H54 (cell line): ENCODE data around the gene POLR2H.
A peak's percentile ranks its signal among the peaks of the same experiment; 100 is the strongest.
"Not testable (repeated sequence)": the region's sequence is repeated elsewhere in the genome, so short reads cannot be mapped to it uniquely, and the experiment has no call there.

Source experiments
- DNase-seq: peaks from one replicate; pipeline ENCODE4 v3.0.0; 2011; ENCODE audit warnings: low spot score, mixed read lengths; ENCODE audit not compliant: insufficient read length
- FAIRE-seq: peaks from 3 replicates; lab custom pipeline; 2011; peaks lifted over from hg19 to GRCh38; lab: Jason Lieb, UNC
- POLR2A ChIP-seq: IDR thresholded peaks from 2 replicates; pipeline ENCODE4 v1.6.1; 2011; ENCODE audit warnings: low read depth, mild to moderate bottlenecking, low read length

Gene POLR2H

DNA sequence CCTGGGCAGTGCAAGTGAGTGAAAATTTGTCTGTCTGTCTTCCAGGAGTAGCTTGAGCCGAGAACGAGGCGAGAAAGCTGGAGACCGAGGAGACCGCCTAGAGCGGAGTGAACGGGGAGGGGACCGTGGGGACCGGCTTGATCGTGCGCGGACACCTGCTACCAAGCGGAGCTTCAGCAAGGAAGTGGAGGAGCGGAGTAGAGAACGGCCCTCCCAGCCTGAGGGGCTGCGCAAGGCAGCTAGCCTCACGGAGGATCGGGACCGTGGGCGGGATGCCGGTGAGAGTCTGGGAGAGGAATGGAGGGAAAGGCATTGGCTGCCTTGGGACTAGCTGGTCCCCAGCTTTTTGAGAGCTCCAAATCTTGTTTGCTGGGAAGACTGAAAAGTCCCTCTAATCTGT lies 34.3 kb upstream of the POLR2H start:
- no peak for FAIRE-seq

GRCh38 chr3:184328516-184328915 lies 33.0 kb upstream of the POLR2H start:
- TF ChIP-seq POLR2A, result no peak
- DNase-seq, result no peak
- no peak for FAIRE-seq

More for the DNA sequence above, 34.3 kb upstream of the POLR2H start:
- no peak for TF ChIP-seq POLR2A
- no peak for DNase-seq

DNA sequence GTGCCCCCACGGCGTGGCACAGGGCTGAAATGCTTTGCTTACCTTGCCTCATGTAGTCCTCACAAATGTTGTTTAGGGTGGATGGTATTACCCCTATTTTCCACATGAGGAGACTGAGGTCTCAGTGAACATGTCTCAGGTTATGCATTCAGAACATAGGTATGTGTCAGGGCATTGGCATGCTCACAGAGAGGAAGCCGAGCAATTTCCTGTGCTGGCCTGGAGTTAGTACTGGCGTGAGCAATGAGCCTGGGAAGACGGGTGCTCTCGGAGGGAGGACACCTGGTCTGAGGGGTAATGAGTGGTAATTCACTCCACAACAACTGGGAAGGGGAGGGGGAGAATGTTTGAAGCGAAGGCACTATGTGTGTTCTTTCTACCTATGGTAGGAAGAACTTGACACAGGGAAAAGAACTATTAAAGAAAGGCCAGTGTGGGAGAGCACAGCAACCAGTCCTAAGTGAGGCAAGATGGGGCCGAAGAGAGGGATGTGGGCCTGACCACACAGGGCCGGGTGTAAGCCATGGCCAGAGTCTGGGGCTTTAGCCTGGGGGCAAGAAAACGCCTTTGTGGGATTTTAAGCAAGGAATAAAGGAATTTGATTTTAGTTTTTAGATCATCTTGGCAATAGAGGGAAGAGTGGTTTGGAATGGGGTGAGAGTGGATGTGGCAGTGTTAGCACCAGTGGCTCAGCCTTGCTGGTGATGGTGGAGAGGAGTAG lies 29.0 kb upstream of the POLR2H start:
- FAIRE-seq (peak; percentile 88), DNase-seq (peak; percentile 88)
- no peak for TF ChIP-seq POLR2A

- TF ChIP-seq POLR2A, result no peak
- no peak for DNase-seq
- FAIRE-seq, result no peak
These were observed 28.3 kb upstream of the POLR2H start for GRCh38 chr3:184333190-184333589.

GRCh38 chr3:184333700-184334099 lies 27.8 kb upstream of the POLR2H start:
- FAIRE-seq (no peak), DNase-seq (no peak)
- TF ChIP-seq POLR2A, result no peak

DNA sequence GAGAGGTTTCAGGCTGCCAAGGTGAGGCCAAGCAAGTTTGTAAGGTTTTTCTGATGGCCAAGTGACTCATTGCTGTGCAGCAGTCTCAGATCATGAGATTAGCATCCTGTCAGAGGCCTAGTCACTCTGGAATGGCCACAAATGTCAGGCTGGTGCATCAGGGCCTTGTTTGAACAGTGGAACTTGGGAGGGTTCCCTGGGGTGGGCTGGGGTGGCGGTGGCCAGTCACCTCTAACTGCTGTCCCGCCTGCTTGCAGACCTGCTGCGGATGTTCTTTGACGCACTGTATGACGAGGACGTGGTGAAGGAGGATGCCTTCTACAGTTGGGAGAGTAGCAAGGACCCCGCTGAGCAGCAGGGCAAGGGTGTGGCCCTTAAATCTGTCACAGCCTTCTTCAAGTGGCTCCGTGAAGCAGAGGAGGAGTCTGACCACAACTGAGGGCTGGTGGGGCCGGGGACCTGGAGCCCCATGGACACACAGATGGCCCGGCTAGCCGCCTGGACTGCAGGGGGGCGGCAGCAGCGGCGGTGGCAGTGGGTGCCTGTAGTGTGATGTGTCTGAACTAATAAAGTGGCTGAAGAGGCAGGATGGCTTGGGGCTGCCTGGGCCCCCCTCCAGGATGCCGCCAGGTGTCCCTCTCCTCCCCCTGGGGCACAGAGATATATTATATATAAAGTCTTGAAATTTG lies 26.9 kb upstream of the POLR2H start:
- peak; percentile 84 for DNase-seq
- no peak for TF ChIP-seq POLR2A
- FAIRE-seq, result peak; percentile 62

DNA sequence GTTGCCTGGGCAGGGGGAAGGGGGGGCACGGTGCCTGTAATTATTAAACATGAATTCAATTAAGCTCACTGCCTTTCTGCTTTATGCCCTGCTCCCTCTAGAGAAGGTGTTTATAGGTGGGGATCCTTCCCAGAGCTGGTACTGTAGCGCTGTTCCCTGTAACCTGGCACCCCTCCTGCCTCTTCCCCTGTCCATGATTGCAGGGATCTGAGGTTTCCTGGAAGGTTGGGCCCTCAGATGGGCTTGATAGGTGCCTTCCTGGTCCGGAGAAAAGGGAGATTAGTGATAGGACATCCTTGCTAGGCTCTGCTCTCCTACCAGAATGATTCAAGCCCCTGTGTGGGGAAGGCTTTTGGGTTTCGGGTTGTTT lies 26.2 kb upstream of the POLR2H start:
- FAIRE-seq (no peak), DNase-seq (no peak)
- no peak for TF ChIP-seq POLR2A

- FAIRE-seq, result no peak
- TF ChIP-seq POLR2A, result peak; percentile 37; the same call in 1 of the 2 replicates
- DNase-seq, result peak; percentile 80
These were observed 25.6 kb upstream of the POLR2H start for GRCh38 chr3:184335661-184336546.

DNA sequence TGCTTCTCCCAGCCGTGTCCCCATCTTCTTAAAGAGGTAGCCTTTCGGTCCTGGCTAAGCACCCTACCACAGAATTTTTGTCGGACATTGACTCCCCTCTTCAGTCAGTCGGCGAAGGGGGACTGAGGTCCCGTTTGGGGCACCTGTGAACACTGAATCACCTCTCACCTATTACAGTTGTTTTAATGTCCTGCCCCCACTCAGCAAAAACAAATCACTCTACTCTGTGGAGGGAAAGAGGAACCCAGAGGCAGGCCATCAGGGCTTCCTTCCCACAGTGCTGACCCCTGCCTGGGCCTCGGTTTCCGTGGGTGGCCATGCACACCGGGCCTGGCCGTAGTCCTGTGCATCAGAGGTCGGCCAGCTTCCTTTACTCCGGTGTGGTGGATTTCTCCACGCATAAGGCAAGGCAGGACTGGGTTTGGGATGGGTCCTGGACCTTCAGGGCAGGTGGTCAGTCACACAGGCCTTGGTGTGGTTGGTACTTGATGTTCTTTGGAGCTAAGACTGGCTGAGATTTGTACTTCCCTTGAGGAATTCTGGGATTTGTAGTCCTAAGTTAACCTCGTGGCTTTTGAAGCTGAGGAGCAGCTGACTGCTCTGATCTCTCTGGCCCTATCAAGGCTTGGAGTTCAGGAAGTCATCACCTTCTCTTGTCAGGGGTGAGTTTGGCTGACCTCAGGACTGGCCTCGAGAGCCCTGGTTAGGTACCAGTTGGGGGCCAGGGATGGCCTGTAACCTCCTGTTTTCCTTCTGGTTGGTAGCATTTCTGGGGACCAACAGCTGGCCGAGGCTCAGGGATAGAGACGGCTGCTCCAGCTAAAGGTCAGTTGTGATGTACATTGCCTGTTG lies 24.7 kb upstream of the POLR2H start:
- no peak for FAIRE-seq
- DNase-seq, result no peak
- no peak for TF ChIP-seq POLR2A

DNA sequence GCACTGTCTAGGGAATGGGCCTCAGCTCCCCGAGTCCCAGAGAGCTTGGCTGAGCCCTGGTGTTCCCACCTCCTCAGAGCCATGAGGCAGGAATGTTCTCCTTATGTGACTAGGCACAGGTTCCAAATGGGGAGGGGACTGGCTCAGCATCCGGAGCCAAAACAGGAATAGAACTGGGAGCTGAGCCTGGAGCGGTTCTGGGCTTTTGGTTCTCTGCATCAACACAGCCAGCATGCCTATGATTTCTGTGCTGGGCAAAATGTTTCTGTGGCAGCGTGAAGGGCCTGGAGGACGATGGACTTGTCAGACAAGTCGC lies 24.2 kb upstream of the POLR2H start, which contains the start of gene FAM131A:
TSS of gene FAM131A (plus strand) at position 202 of the 316 bp plus-strand sequence. CDS start at position 233, 31 bp downstream.
- no peak for FAIRE-seq
- DNase-seq, result no peak
- TF ChIP-seq POLR2A, result no peak

- DNase-seq (no peak), FAIRE-seq (no peak)
- no peak for TF ChIP-seq POLR2A
These were observed 23.5 kb upstream of the POLR2H start for GRCh38 chr3:184337981-184338380.

DNA sequence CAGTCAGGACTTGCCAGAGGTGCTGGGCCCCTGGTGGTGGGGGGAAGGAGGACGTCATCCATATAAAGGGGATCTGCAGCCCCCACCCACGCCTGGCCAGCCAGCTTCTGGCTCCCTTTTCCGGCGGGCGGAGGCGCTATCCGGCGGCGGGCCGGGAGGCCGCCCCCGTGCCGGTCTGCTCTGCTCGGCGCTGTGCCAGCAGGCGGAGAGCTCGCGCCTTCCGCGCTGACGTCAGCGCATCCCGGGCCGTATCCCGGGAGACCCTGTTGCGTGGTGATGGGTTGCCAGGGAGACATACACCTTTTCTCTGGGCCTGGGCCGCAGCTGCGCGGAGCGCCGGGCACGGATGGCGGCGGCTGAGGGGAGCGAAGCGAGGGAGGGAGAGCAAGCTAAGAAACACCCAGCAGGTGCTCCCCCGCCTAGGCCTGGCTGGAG lies 23.0 kb upstream of the POLR2H start:
- DNase-seq, result no peak
- no peak for TF ChIP-seq POLR2A
- FAIRE-seq, result no peak

DNA sequence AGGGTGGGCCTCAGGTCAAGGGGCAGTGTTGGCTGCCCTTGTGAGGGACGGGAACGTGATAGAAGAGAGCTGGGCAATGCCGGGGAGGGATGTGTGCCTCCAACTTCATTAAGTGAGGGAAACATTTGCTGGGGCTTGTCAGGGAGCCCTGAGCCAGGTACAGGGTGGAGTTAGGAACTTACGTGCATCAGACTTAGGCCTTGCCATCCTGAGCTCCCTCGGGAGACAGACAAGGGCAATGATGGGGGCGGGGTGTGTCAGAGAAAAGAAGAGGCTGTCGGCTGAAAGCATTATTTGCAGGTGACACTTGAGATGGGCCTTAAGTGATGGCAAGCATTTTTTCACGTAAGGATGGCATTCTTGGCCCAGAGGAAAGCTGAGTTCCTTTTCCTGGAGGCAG lies 22.5 kb upstream of the POLR2H start:
- no peak for TF ChIP-seq POLR2A
- no peak for DNase-seq

DNA sequence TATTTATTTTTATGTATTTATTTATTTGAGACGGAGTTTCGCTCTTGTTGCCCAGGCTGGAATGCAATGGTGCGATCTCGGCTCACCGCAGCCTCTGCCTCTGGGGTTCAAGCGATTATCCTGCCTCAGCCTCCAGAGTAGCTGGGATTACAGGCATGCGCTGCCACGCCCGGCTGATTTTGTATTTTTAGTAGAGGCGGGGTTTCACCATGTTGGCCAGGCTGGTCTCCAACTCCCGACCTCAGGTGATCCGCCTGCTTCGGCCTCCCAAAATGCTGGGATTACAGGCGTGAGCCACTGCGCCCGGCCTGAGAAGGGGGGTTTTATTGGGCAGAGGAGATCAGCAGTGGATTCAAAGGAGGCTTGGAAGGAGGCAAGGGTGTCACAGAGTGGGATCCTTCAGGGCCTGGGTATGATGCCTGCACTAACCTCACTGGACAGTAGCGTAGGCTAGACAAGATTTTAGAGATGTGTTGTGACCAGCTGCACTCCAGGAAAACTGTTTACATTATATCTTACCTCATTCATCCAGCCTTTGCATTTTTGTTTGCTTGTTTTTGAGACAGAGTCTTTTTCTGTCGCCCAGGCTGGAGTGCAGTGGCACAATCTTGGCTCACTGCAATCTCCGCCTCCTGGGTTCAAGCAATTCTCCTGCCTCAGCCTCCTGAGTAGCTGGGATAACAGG lies 21.9 kb upstream of the POLR2H start:
- not testable (repeated sequence) for DNase-seq, FAIRE-seq

More for the DNA sequence above, 22.5 kb upstream of the POLR2H start:
- no peak for FAIRE-seq
